ENCODE measurements around the gene PPP4R1.

PPP4R1 gene

GRCh38 chr18:9531791-9532410 is 82.5 kb downstream of the PPP4R1 start:
- no peak overlapping the region for H3K4me3 ChIP-seq (ENCODE audit: low read length)
- H3K9ac ChIP-seq (ENCODE audit: low read length) = no peak overlapping the region
- peaks cover 7% of the 10 kb centered on the region for H3K4me1 ChIP-seq (ENCODE audit: control insufficient read depth, insufficient read depth, low read length)
- no peaks in the 10 kb centered on the region for H3K27me3 ChIP-seq (ENCODE audit: control insufficient read depth, insufficient read depth, low read length)
- H3K27ac ChIP-seq (ENCODE audit: low read depth, low read length) = no peak overlapping the region
- H3K36me3 ChIP-seq (ENCODE audit: control insufficient read depth, insufficient read depth, low read length) = peaks cover 29% of the 10 kb centered on the region

- peaks cover 19% of the 10 kb centered on the region for H3K36me3 ChIP-seq (ENCODE audit: control insufficient read depth, insufficient read depth, low read length)
- H3K4me3 ChIP-seq (ENCODE audit: low read length) = no peak overlapping the region
- H3K27ac ChIP-seq (ENCODE audit: low read depth, low read length) = no peak overlapping the region
- no peaks in the 10 kb centered on the region for H3K27me3 ChIP-seq (ENCODE audit: control insufficient read depth, insufficient read depth, low read length)
- H3K9ac ChIP-seq (ENCODE audit: low read length) = no peak overlapping the region
- H3K4me1 ChIP-seq (ENCODE audit: control insufficient read depth, insufficient read depth, low read length) = no peaks in the 10 kb centered on the region
Observed at GRCh38 chr18:9530226-9531009, 83.9 kb downstream of the PPP4R1 start.

- no peak overlapping the region for H3K4me3 ChIP-seq (ENCODE audit: low read length)
- no peaks in the 10 kb centered on the region for H3K4me1 ChIP-seq (ENCODE audit: control insufficient read depth, insufficient read depth, low read length)
- no peak overlapping the region for H3K27ac ChIP-seq (ENCODE audit: low read depth, low read length)
- H3K9ac ChIP-seq (ENCODE audit: low read length) = no peak overlapping the region
- H3K36me3 ChIP-seq (ENCODE audit: control insufficient read depth, insufficient read depth, low read length) = peaks cover 9% of the 10 kb centered on the region
- no peaks in the 10 kb centered on the region for H3K27me3 ChIP-seq (ENCODE audit: control insufficient read depth, insufficient read depth, low read length)
Observed at GRCh38 chr18:9526458-9526857, 87.9 kb downstream of the PPP4R1 start.

- Histone ChIP-seq H3K9ac (ENCODE audit: low read length) (no peak overlapping the region), H3K36me3 (ENCODE audit: control insufficient read depth, insufficient read depth, low read length) (no peaks in the 10 kb centered on the region), H3K4me1 (ENCODE audit: control insufficient read depth, insufficient read depth, low read length) (no peaks in the 10 kb centered on the region), H3K27ac (ENCODE audit: low read depth, low read length) (no peak overlapping the region), H3K4me3 (ENCODE audit: low read length) (no peak overlapping the region), H3K27me3 (ENCODE audit: control insufficient read depth, insufficient read depth, low read length) (no peaks in the 10 kb centered on the region)
Observed at GRCh38 chr18:9522952-9523351, 91.4 kb downstream of the PPP4R1 start.

- Histone ChIP-seq H3K4me1 (ENCODE audit: control insufficient read depth, insufficient read depth, low read length) (no peaks in the 10 kb centered on the region), H3K27ac (ENCODE audit: low read depth, low read length) (no peak overlapping the region), H3K36me3 (ENCODE audit: control insufficient read depth, insufficient read depth, low read length) (no peaks in the 10 kb centered on the region), H3K9ac (ENCODE audit: low read length) (no peak overlapping the region), H3K27me3 (ENCODE audit: control insufficient read depth, insufficient read depth, low read length) (no peaks in the 10 kb centered on the region), H3K4me3 (ENCODE audit: low read length) (no peak overlapping the region)
Observed at GRCh38 chr18:9521770-9522169, 92.6 kb downstream of the PPP4R1 start.

GRCh38 chr18:9520666-9521065 is 93.7 kb downstream of the PPP4R1 start:
- Histone ChIP-seq H3K27me3 (ENCODE audit: control insufficient read depth, insufficient read depth, low read length) (no peaks in the 10 kb centered on the region), H3K4me1 (ENCODE audit: control insufficient read depth, insufficient read depth, low read length) (no peaks in the 10 kb centered on the region), H3K9ac (ENCODE audit: low read length) (no peak overlapping the region), H3K27ac (ENCODE audit: low read depth, low read length) (no peak overlapping the region), H3K4me3 (ENCODE audit: low read length) (no peak overlapping the region), H3K36me3 (ENCODE audit: control insufficient read depth, insufficient read depth, low read length) (no peaks in the 10 kb centered on the region)

GRCh38 chr18:9519399-9519798 is 95.0 kb downstream of the PPP4R1 start:
- H3K9ac ChIP-seq (ENCODE audit: low read length) = no peak overlapping the region

GRCh38 chr18:9517869-9518268 is 96.5 kb downstream of the PPP4R1 start:
- Histone ChIP-seq H3K4me3 (ENCODE audit: low read length) (no peak overlapping the region), H3K27me3 (ENCODE audit: control insufficient read depth, insufficient read depth, low read length) (no peaks in the 10 kb centered on the region), H3K4me1 (ENCODE audit: control insufficient read depth, insufficient read depth, low read length) (no peaks in the 10 kb centered on the region), H3K27ac (ENCODE audit: low read depth, low read length) (no peak overlapping the region), H3K36me3 (ENCODE audit: control insufficient read depth, insufficient read depth, low read length) (peaks cover 5% of the 10 kb centered on the region), H3K9ac (ENCODE audit: low read length) (no peak overlapping the region)

More at GRCh38 chr18:9519399-9519798, 95.0 kb downstream of the PPP4R1 start:
- H3K4me3 ChIP-seq (ENCODE audit: low read length) = no peak overlapping the region
- no peaks in the 10 kb centered on the region for H3K27me3 ChIP-seq (ENCODE audit: control insufficient read depth, insufficient read depth, low read length)
- no peaks in the 10 kb centered on the region for H3K36me3 ChIP-seq (ENCODE audit: control insufficient read depth, insufficient read depth, low read length)
- no peak overlapping the region for H3K27ac ChIP-seq (ENCODE audit: low read depth, low read length)
- H3K4me1 ChIP-seq (ENCODE audit: control insufficient read depth, insufficient read depth, low read length) = no peaks in the 10 kb centered on the region

GRCh38 chr18:9516437-9517064 is 97.8 kb downstream of the PPP4R1 start:
- Histone ChIP-seq H3K27me3 (ENCODE audit: control insufficient read depth, insufficient read depth, low read length) (no peaks in the 10 kb centered on the region), H3K36me3 (ENCODE audit: control insufficient read depth, insufficient read depth, low read length) (peaks cover 5% of the 10 kb centered on the region), H3K27ac (ENCODE audit: low read depth, low read length) (no peak overlapping the region), H3K4me3 (ENCODE audit: low read length) (no peak overlapping the region), H3K4me1 (ENCODE audit: control insufficient read depth, insufficient read depth, low read length) (no peaks in the 10 kb centered on the region), H3K9ac (ENCODE audit: low read length) (no peak overlapping the region)

GRCh38 chr18:9513971-9514512 is 100.3 kb downstream of the PPP4R1 start:
- no peak overlapping the region for H3K27ac ChIP-seq (ENCODE audit: low read depth, low read length)
- no peak overlapping the region for H3K9ac ChIP-seq (ENCODE audit: low read length)
- no peaks in the 10 kb centered on the region for H3K27me3 ChIP-seq (ENCODE audit: control insufficient read depth, insufficient read depth, low read length)
- H3K4me1 ChIP-seq (ENCODE audit: control insufficient read depth, insufficient read depth, low read length) = no peaks in the 10 kb centered on the region
- H3K4me3 ChIP-seq (ENCODE audit: low read length) = no peak overlapping the region
- peaks cover 5% of the 10 kb centered on the region for H3K36me3 ChIP-seq (ENCODE audit: control insufficient read depth, insufficient read depth, low read length)

GRCh38 chr18:9508446-9509025 is 105.8 kb downstream of the PPP4R1 start:
- Histone ChIP-seq H3K4me3 (ENCODE audit: low read length) (no peak overlapping the region), H3K4me1 (ENCODE audit: control insufficient read depth, insufficient read depth, low read length) (no peaks in the 10 kb centered on the region), H3K27ac (ENCODE audit: low read depth, low read length) (no peak overlapping the region), H3K27me3 (ENCODE audit: control insufficient read depth, insufficient read depth, low read length) (no peaks in the 10 kb centered on the region), H3K36me3 (ENCODE audit: control insufficient read depth, insufficient read depth, low read length) (no peaks in the 10 kb centered on the region), H3K9ac (ENCODE audit: low read length) (no peak overlapping the region)

GRCh38 chr18:9507565-9508088 is 106.7 kb downstream of the PPP4R1 start:
- Histone ChIP-seq H3K9ac (ENCODE audit: low read length) (no peak overlapping the region), H3K27ac (ENCODE audit: low read depth, low read length) (no peak overlapping the region), H3K36me3 (ENCODE audit: control insufficient read depth, insufficient read depth, low read length) (no peaks in the 10 kb centered on the region), H3K4me1 (ENCODE audit: control insufficient read depth, insufficient read depth, low read length) (no peaks in the 10 kb centered on the region), H3K27me3 (ENCODE audit: control insufficient read depth, insufficient read depth, low read length) (no peaks in the 10 kb centered on the region), H3K4me3 (ENCODE audit: low read length) (no peak overlapping the region)
